IMR-90 (cell line): ENCODE measurements around the gene C19orf85. TPM values are rescaled to one million over a fixed set of nuclear protein-coding genes. Genes with fewer than 3 reads are reported as not detected.

Source experiments
- ATAC-seq: fragments of 200-7000 bp; cut with Tn5 transposase; 2 replicates; pipeline ENCODE4 v1.9.1; 2020; ENCODE audit warnings: low read depth, mild to moderate bottlenecking, moderate library complexity
- BruUV-seq: library from RNA; stranded (reverse); fragments of 400-500 nt; replicated peaks from 2 replicates; lab custom pipeline; 2021; lab: Mats Ljungman, UMichigan
- CTCF ChIA-PET: fragments of 300-600 bp; formaldehyde crosslinking; extraction: SDS; loops from one replicate; lab custom pipeline; 2021; ENCODE audit warnings: antibody characterized with exemption; lab: Yijun Ruan, JAX
- POLR2A ChIA-PET: fragments of 300-600 bp; sonication (Branson Sonifier 250); formaldehyde crosslinking; loops from one replicate; lab custom pipeline; 2022; ENCODE audit warnings: antibody characterized with exemption; ENCODE audit not compliant: unreplicated experiment; lab: Charles Lee
- DNase-seq: peaks from one replicate; pipeline ENCODE4 v3.0.0; 2013
- H2AFZ ChIP-seq: replicated peaks from 2 replicates; pipeline ENCODE3; 2013; ENCODE audit warnings: low read length, mild to moderate bottlenecking; ENCODE audit not compliant: poor library complexity
- H2AK5ac ChIP-seq: 2 replicates; pipeline ENCODE4 v1.6.1; 2013; ENCODE audit warnings: low read depth, low read length, inconsistent platforms
- H2AK9ac ChIP-seq: replicated peaks from 2 replicates; pipeline ENCODE3; 2013; ENCODE audit warnings: mild to moderate bottlenecking, low read depth, low read length, moderate library complexity; ENCODE audit not compliant: poor library complexity
- H2BK120ac ChIP-seq: 2 replicates; pipeline ENCODE4 v1.6.1; 2013; ENCODE audit warnings: low read depth, low read length, inconsistent platforms
- H2BK15ac ChIP-seq: 3 replicates; pipeline ENCODE4 v1.6.1; 2013; ENCODE audit warnings: low read depth, low read length, inconsistent platforms
- H2BK20ac ChIP-seq: 2 replicates; pipeline ENCODE4 v1.6.1; 2013; ENCODE audit warnings: low read depth, mild to moderate bottlenecking, inconsistent platforms, low read length, moderate library complexity
- H2BK5ac ChIP-seq: 2 replicates; pipeline ENCODE4 v1.6.1; 2013; ENCODE audit warnings: mild to moderate bottlenecking, low read depth, low read length, inconsistent platforms; ENCODE audit not compliant: poor library complexity, severe bottlenecking
- H3K14ac ChIP-seq: replicated peaks from 2 replicates; pipeline ENCODE4 v1.6.1; 2013; ENCODE audit warnings: low read depth, low read length, inconsistent platforms
- H3K18ac ChIP-seq: 2 replicates; pipeline ENCODE4 v1.6.1; 2013; ENCODE audit warnings: low read depth, low read length, control low read depth
- H3K23ac ChIP-seq: 2 replicates; pipeline ENCODE4 v1.6.1; 2013; ENCODE audit warnings: low read depth, low read length, inconsistent platforms
- H3K27ac ChIP-seq: 2 replicates; pipeline ENCODE4 v1.5.1; 2013; ENCODE audit warnings: mild to moderate bottlenecking, control low read depth, low read length; ENCODE audit not compliant: insufficient read depth
- H3K27me3 ChIP-seq: 2 replicates; pipeline ENCODE4 v1.6.1; 2013; ENCODE audit warnings: low read length; ENCODE audit not compliant: control insufficient read depth, insufficient read depth
- H3K36me3 ChIP-seq: 2 replicates; pipeline ENCODE4 v1.6.1; 2013; ENCODE audit warnings: low read length, mixed read lengths; ENCODE audit not compliant: control insufficient read depth, insufficient read depth
- H3K4ac ChIP-seq: 2 replicates; pipeline ENCODE4 v1.6.1; 2013; ENCODE audit warnings: low read depth, low read length, inconsistent platforms
- H3K4me1 ChIP-seq: 2 replicates; pipeline ENCODE4 v1.6.1; 2013; ENCODE audit warnings: low read length, mixed read lengths; ENCODE audit not compliant: control insufficient read depth, insufficient read depth
- H3K4me2 ChIP-seq: 2 replicates; pipeline ENCODE4 v1.6.1; 2013; ENCODE audit warnings: low read depth, mild to moderate bottlenecking, control low read depth, low read length, moderate library complexity
- H3K4me3 ChIP-seq: 2 replicates; pipeline ENCODE4 v1.5.1; 2013; ENCODE audit warnings: low read depth, mild to moderate bottlenecking, control low read depth, low read length, moderate library complexity; ENCODE audit not compliant: insufficient read depth
- H3K56ac ChIP-seq: 2 replicates; pipeline ENCODE4 v1.6.1; 2013; ENCODE audit warnings: low read length, inconsistent platforms; ENCODE audit not compliant: insufficient read depth; ENCODE audit errors: extremely low read depth
- H3K79me1 ChIP-seq, 2 experiments: 2 replicates each; pipeline ENCODE4 v1.6.1; 2013; ENCODE audit warnings: low read length in 2 of 2, inconsistent platforms in 1 of 2, low read depth in 1 of 2
- H3K9ac ChIP-seq: 2 replicates; pipeline ENCODE4 v1.6.1; 2013; ENCODE audit warnings: low read depth, low read length, control low read depth
- H3K9me1 ChIP-seq: 2 replicates; pipeline ENCODE4 v1.6.1; 2013; ENCODE audit warnings: low read length, inconsistent platforms; ENCODE audit not compliant: insufficient read depth
- H3K9me3 ChIP-seq: 2 replicates; pipeline ENCODE4 v1.6.1; 2013; ENCODE audit warnings: low read length; ENCODE audit not compliant: control insufficient read depth, insufficient read depth
- H4K20me1 ChIP-seq: 2 replicates; pipeline ENCODE4 v1.6.1; 2013; ENCODE audit warnings: low read length, inconsistent platforms; ENCODE audit not compliant: insufficient read depth
- H4K5ac ChIP-seq: 2 replicates; pipeline ENCODE4 v1.6.1; 2013; ENCODE audit warnings: mild to moderate bottlenecking, low read depth, low read length, control low read depth
- H4K8ac ChIP-seq, 2 experiments: 2 replicates each; pipeline ENCODE4 v1.6.1; 2013; ENCODE audit warnings: low read depth in 2 of 2, low read length in 2 of 2, control low read depth in 1 of 2, inconsistent platforms in 1 of 2
- H4K91ac ChIP-seq: 2 replicates; pipeline ENCODE4 v1.6.1; 2013; ENCODE audit warnings: low read depth, low read length, inconsistent platforms; ENCODE audit not compliant: insufficient read depth
- CHD1 ChIP-seq: IDR thresholded peaks from 2 replicates; pipeline ENCODE4 v1.6.1; 2012; ENCODE audit warnings: low read depth, low read length, improper control_type of control experiment
- CTCF ChIP-seq: conservative IDR thresholded peaks from 2 replicates; pipeline ENCODE4 v1.5.1; 2012; ENCODE audit warnings: mild to moderate bottlenecking, low read depth, low read length, improper control_type of control experiment
- FOS ChIP-seq: fragments of 150-350 bp; IDR thresholded peaks from 2 replicates; pipeline ENCODE4 v1.6.1; 2016; ENCODE audit warnings: low read depth, low read length
- MAZ ChIP-seq: IDR thresholded peaks from 2 replicates; pipeline ENCODE4 v1.6.1; 2012; ENCODE audit warnings: low read depth, mild to moderate bottlenecking, low read length, improper control_type of control experiment, moderate library complexity, borderline replicate concordance
- MXI1 ChIP-seq: IDR thresholded peaks from 2 replicates; pipeline ENCODE4 v1.6.1; 2012; ENCODE audit warnings: low read depth, mild to moderate bottlenecking, low read length, moderate library complexity, borderline replicate concordance
- RFX5 ChIP-seq: IDR thresholded peaks from 2 replicates; pipeline ENCODE4 v1.8.0; 2012; ENCODE audit warnings: low read depth, mild to moderate bottlenecking, low read length, moderate library complexity
- WGBS, 2 experiments: methylation state at CpG; one replicate each; pipeline versions ENCODE4 v1.1.5 to v1.1.7; 2013; ENCODE audit warnings: missing lambda C conversion rate in 2 of 2; ENCODE audit not compliant: insufficient read length in 1 of 2; ENCODE audit errors: extremely low coverage in 2 of 2; 5-methylcytosine and 5-hydroxymethylcytosine counted together
- dilution Hi-C: fragments of 300-500 bp; cut with HindIII; formaldehyde crosslinking; loops from one replicate; pipeline ENCODE4 v1.14.3; 2018; ENCODE audit warnings: low sequenced_read_pairs; ENCODE audit not compliant: unreplicated experiment
- in situ Hi-C: fragments of 300-500 bp; cut with MboI; formaldehyde crosslinking; loops from 3 replicates; pipeline ENCODE4 v1.14.3; 2019; ENCODE audit warnings: low sequenced_read_pairs, inconsistent platforms, mixed read lengths
- intact Hi-C: fragments of 100-400 bp; cut with micrococcal nuclease; formaldehyde crosslinking; loops from 2 replicates; pipeline ENCODE4 v1.10.0; 2022
- polyA plus RNA-seq, 3 experiments: library from polyadenylated mRNA; depleted of rRNA; stranded (reverse); fragments of >200 nt; gene quantifications; 2 replicates each; pipeline ENCODE4 v1.2.3, GENCODE V29; 2012; ENCODE audit warnings: low replicate concordance in 1 of 3
- total RNA-seq: library from RNA; depleted of rRNA; stranded (reverse); fragments of >200 nt; gene quantifications from 2 replicates; pipeline ENCODE4 v1.2.3, GENCODE V29; 2012

C19orf85 gene
- total and polyA plus RNA-seq, 2 of the 4 experiments (the other 2 are of a cell fraction), result not detected

GRCh38 chr19:55474269-55475265 lies 10.0 kb upstream of the C19orf85 start:
- no peak overlapping the region for H2BK20ac ChIP-seq
- ChIA-PET CTCF (no interaction called here), POLR2A (no interaction called here)
- H3K23ac ChIP-seq, result no peak overlapping the region
- no peaks in the 10 kb centered on the region; the same call in 1 of the 2 replicates for H4K20me1 ChIP-seq
- no peak overlapping the region for H3K4me3 ChIP-seq
- H4K8ac ChIP-seq, result peak overlapping the region in 1 of 2 experiments; percentile 79; a peak in 2 of 4 replicates
- 92% methylated on average over 2 of the region's 19 CpGs; no CpG with 5 or more reads in 1 of the 2 experiments for WGBS, 2 experiments
- DNase-seq (no peak), ATAC-seq (no peak)
- H2AFZ ChIP-seq, result peak overlapping the region; percentile 70
- H3K27me3 ChIP-seq, result no peaks in the 10 kb centered on the region
- no TSS peak for BruUV-seq
- in situ Hi-C loops, result loop anchor here (25.0 kb wide), 1 partner anchor 1012 kb away; the partner anchor contains the start of genes CDC42EP5 and LENG9
- dilution Hi-C loops, result no loop called here
- no peak overlapping the region for H3K4me2 ChIP-seq
- no peak for TF ChIP-seq MXI1
- TF ChIP-seq MAZ, result no peak
- no peak for TF ChIP-seq CTCF
- TF ChIP-seq RFX5, result no peak
- no peak for TF ChIP-seq FOS
- TF ChIP-seq CHD1, result no peak
- no peaks in the 10 kb centered on the region for H3K9me3 ChIP-seq
- H3K4me1 ChIP-seq, result peaks cover 9% of the 10 kb centered on the region
- H2AK5ac ChIP-seq, result peak overlapping the region; percentile 61
- peaks cover 13 to 30% of the 10 kb centered on the region in 2 experiments for H3K79me1 ChIP-seq
- no peak overlapping the region for H2BK15ac ChIP-seq
- no peak overlapping the region for H4K91ac ChIP-seq
- H2BK5ac ChIP-seq, result no peak overlapping the region
- no peak overlapping the region for H3K9ac ChIP-seq
- peak overlapping the region; percentile 70 for H2AK9ac ChIP-seq
- H3K56ac ChIP-seq, result no peak overlapping the region
- H3K14ac ChIP-seq, result no peak overlapping the region
- intact Hi-C loops, result no loop called here
- no peak overlapping the region for H3K18ac ChIP-seq
- no peak overlapping the region for H3K27ac ChIP-seq
- no peak overlapping the region for H3K4ac ChIP-seq
- H3K9me1 ChIP-seq, result peaks cover 14% of the 10 kb centered on the region
- H3K36me3 ChIP-seq, result no peaks in the 10 kb centered on the region
- H4K5ac ChIP-seq, result peak overlapping the region; percentile 46; the same call in 1 of the 2 replicates
- no peak overlapping the region for H2BK120ac ChIP-seq
